Hematopoietic multipotent progenitor cell treated with erythropoietin and hydrocortisone succinate and interleukin-3 and kit ligand, for 4 days (in vitro differentiated cells): ENCODE results near the gene SP6.

Experiments
- DNase-seq: peaks from one replicate; pipeline ENCODE4 v3.0.0-alpha.2; 2015

SP6 gene

DNA sequence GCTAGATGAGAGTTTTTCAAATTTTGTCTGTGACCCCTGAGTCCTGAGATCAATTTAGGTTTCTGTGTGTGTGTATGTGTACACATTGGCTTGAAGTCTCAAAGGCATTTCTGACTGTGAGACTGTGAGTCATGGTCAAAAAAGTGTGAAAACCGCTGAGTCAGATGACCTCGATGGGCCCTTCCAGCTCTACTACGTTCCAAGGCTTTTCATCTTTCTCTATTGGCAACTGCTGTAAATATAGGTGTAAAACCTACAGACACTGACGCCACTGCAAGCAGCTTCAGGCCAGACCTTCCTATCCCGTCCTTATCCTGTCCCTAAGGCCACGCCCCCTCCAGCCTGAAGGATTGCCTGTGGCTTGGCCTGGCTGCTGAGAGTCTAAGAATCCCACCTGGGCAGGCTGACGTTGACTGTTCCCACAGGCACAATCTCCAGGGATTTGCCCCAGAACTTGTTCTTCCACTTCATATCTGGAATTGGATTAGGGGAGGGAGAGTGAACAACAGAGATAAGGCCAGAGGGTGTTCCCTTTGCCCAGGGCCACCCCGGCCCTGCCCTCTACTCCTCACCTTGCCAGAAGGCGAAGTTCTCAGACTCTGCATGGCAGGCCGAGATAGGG, 40.7 kb downstream of the SP6 start:
- peak; percentile 45 for DNase-seq

GRCh38 chr17:47808830-47809480, 42.0 kb downstream of the SP6 start:
- DNase-seq: no peak

GRCh38 chr17:47808036-47808829, 42.7 kb downstream of the SP6 start:
- no peak for DNase-seq

DNA sequence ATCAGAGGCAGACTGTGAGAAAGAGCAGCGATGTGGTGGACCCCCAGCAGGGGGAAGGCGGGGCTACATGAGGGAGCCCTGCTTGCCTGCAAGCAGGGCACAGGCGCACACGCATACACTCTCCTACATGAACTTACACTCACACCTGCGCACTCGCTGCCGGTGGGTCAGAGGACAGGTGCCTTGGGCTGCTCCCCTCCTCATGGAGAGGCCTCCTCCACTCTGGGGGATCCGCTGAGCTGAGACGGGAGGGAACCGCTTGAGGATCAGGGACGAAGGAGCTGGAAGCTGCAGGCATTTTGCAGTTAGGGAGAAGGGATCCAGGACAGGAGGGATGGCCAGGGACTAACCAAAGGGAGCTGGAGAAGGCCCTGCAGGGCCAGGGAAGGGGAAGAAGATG, 43.5 kb downstream of the SP6 start:
- DNase-seq: no peak

GRCh38 chr17:47806913-47807255, 44.1 kb downstream of the SP6 start:
- DNase-seq: no peak

- no peak for DNase-seq
Observed at GRCh38 chr17:47806026-47806912, 44.7 kb downstream of the SP6 start.

- no peak for DNase-seq
Observed at GRCh38 chr17:47804461-47804860, 46.5 kb downstream of the SP6 start.

DNA sequence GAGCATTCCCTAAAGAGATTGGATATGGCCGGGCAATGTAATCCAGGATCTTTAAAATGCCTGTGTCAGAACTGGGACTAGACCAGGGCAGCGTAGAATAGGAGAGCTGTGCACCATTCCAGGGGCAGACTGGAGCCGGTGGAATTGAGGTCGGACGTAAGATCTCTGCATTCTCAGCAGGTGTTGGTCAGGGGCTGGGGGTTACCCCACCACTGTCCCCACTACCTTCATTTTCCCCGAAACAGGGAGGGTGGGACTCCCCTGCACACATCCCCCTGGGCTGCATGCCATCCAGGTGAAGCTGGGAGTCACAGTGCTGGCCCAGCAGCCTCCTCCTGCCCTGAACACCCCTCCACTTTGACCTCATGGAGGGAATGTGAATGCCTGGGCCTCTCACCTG, 47.2 kb downstream of the SP6 start:
- no peak for DNase-seq

DNA sequence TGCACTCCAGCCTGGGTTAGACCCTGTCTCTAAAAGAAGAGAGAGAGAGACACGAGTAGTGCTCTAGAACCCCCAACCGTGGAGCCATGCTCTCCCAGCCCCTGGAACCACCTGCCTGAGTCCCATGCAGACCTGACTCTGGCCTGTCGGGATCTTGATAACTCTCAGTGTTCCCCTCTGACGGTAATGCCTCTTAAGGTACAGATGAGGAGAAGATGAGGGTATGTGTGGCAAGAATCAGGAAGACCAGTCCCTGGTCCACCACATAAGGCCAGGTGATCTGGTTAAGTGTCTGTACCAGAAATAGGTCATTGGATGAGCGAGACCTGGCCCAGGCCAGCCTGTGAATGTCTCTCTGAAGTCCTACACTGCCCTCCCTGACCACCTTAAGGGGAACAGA, 47.8 kb downstream of the SP6 start:
- no peak for DNase-seq

- peak; percentile 71 for DNase-seq
Observed at GRCh38 chr17:47802341-47803022, 48.5 kb downstream of the SP6 start.

DNA sequence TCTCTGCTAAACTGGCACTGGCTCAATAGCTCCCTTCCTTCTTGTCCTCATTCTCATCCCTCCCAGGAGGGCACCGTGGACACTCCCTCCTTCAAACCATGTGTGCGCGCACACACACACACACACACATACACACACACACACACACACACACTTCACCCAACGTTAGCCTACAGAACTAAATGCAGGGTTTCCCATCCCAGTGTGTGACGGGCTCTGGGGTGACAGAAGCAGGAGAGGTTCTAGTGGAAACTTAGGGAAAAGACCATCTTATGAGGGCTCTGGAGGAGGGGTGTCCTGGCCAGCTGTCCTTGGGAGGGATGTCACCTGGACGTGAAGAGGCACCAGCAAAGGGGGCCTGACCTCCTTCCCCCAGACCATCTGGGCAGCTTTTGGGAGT, 49.1 kb downstream of the SP6 start:
- DNase-seq: no peak

DNA sequence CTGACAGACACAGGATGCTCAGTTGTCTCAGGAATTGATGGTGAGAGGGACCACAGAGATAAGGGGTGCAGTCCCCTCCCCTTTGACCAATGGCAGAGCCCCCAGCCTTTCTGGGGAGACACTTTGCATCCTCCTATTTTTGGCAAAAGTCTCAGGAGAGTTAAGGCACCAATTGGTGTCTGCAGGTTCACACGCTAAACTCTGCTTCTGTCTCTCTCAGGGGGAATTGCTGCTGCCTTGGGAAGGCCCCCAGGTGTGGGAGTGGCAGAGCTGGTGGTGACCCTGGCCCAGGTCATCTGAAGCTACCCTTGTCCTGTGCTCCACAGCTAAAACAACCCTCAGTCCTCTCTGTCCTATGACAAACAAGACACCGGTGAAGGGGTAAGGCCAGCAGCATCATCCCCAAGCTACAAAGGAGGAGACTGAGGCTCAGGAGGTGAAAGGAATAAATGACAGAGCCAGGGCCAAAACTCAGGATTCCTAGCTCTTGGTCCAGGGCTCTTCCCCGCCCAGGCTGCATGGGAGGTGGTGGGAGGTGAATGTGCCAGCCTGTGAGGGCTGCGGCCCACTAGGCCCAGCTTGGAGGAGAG, 49.7 kb downstream of the SP6 start:
- DNase-seq: no peak

DNA sequence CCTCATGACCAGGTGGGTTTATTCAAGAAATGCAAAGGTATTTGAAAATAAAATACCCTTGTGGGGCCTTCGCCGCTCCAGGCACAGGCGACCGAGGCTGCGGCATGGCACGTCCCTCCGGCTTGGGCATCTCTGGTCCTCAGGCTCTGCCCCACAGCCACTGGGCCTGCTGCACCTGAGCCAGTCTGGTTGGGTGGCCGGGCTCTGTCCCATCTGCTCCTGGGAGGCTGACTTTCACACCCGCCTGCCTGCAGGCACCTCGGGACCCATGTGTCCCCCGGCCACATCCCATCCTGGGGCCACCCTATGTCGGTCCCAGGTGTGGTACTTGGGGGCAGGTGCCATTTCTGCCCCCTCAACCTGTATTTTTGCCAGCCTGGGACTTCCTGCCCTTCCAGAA, 50.3 kb downstream of the SP6 start:
- DNase-seq: no peak

DNA sequence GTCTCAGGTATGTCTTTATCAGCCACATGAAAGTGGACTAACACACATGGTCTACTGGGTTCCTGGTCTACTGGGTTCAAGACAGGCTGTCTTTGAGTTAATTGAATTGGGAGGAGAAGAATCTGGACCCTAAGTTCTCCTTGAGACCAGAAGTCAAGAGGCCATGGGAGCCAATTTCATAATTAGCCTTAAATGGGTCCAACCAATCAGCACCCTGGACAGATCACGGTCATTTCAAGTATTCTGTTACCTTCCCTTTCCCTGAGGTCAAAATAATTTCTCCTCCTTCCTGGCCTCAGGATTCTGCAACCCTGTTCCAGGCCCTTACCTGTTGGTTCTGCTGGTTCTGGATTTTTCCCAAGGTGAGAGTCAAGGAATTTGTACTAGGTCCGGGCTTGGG, 53.2 kb downstream of the SP6 start:
- peak; percentile 55 for DNase-seq
